Lower leg skin (tissue), 3 donors: ENCODE results near the gene ACIN1.

ENCODE experiments used
- POLR2A ChIP-seq, 2 donors: fragments of 450-650 bp; IDR thresholded peaks; one replicate each; pipeline ENCODE4 v1.6.1; 2016 to 2017; ENCODE audit warnings: antibody characterized with exemption in 2 of 2, mild to moderate bottlenecking in 1 of 2, moderate library complexity in 1 of 2
- TF ChIP-seq, protein P1 (sequence below), 3 donors: fragments of 450-650 bp; IDR thresholded peaks; one replicate each; pipeline ENCODE4 v1.5.1; 2016; ENCODE audit warnings: antibody characterized with exemption in 3 of 3, mild to moderate bottlenecking in 3 of 3, moderate library complexity in 2 of 3

DNA sequence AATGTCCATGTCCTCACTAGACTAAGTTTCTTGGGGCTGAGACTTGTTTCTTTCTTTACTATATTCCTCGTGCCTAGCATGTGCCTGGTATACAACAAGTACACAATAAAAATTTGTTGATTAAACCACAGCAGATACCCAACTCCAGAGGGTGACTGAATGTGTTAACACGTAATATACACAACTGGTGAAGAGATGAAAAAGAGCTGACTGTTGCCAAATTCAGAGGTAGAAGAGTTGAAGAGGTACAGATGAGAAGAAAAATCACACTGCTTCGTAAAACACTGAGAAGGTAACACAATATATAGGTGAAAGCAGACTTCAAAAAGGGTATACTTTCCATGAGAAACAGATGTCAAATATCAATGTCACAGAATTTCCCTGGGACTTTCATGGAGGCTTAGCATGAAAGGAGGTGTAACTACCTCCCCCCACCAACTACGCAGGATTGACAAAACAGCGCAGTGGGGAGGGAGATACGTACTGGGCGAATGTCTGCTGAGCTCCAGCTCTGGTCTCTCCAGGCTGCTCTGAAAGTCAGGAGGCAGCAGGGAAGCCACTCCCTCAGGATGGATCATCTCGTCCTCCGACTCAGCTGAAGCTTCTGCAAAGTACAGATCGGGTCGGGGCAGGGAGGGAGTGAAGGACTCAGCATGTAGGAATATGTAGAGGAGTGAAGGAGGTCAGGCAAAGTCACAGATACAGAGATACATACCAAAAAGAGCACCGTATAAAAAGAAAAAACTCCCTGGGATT is 5.3 kb downstream of the ACIN1 start:
- TF ChIP-seq POLR2A (IDR thresholded peaks at IDR 0.05) = no peak
- TF ChIP-seq, protein P1, sequence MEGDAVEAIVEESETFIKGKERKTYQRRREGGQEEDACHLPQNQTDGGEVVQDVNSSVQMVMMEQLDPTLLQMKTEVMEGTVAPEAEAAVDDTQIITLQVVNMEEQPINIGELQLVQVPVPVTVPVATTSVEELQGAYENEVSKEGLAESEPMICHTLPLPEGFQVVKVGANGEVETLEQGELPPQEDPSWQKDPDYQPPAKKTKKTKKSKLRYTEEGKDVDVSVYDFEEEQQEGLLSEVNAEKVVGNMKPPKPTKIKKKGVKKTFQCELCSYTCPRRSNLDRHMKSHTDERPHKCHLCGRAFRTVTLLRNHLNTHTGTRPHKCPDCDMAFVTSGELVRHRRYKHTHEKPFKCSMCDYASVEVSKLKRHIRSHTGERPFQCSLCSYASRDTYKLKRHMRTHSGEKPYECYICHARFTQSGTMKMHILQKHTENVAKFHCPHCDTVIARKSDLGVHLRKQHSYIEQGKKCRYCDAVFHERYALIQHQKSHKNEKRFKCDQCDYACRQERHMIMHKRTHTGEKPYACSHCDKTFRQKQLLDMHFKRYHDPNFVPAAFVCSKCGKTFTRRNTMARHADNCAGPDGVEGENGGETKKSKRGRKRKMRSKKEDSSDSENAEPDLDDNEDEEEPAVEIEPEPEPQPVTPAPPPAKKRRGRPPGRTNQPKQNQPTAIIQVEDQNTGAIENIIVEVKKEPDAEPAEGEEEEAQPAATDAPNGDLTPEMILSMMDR (IDR thresholded peaks at IDR 0.05) = no peak
